MCF 10A (cell line): Measurements from ENCODE around the gene MAGEB3. TPM values are rescaled to one million over a fixed set of nuclear protein-coding genes. Genes with fewer than 3 reads are reported as not detected.

Experiments
- BruUV-seq: library from RNA; stranded (reverse); fragments of 400-500 nt; replicated peaks from 2 replicates; lab custom pipeline; 2021; lab: Mats Ljungman, UMichigan
- CTCF ChIA-PET: fragments of 300-600 bp; sonication (Branson Sonifier 250); formaldehyde crosslinking; extraction: SDS; loops from one replicate; lab custom pipeline; 2021; ENCODE audit warnings: antibody characterized with exemption, inconsistent platforms; lab: Yijun Ruan, JAX
- POLR2A ChIA-PET: fragments of 300-600, 350-650 bp; sonication (Branson Sonifier 250); formaldehyde crosslinking; extraction: SDS; loops from one replicate; lab custom pipeline; 2020; ENCODE audit warnings: antibody characterized with exemption, inconsistent platforms; lab: Yijun Ruan, JAX
- DNase-seq: peaks from one replicate; pipeline ENCODE4 v3.0.0-alpha.2; 2018; ENCODE audit not compliant: unreplicated experiment
- H3K27ac Mint-ChIP-seq: one replicate; pipeline ENCODE4 v1.8.0; 2022; ENCODE audit warnings: mild to moderate bottlenecking, low read depth, mixed read lengths; ENCODE audit not compliant: unreplicated experiment
- H3K27me3 Mint-ChIP-seq: one replicate; pipeline ENCODE4 v1.8.0; 2022; ENCODE audit warnings: mixed read lengths; ENCODE audit not compliant: insufficient read depth, unreplicated experiment
- H3K36me3 Mint-ChIP-seq: one replicate; pipeline ENCODE4 v1.8.0; 2022; ENCODE audit warnings: mild to moderate bottlenecking, moderate library complexity, mixed read lengths; ENCODE audit not compliant: insufficient read depth, unreplicated experiment
- H3K4me1 Mint-ChIP-seq: one replicate; pipeline ENCODE4 v1.8.0; 2022; ENCODE audit warnings: mixed read lengths; ENCODE audit not compliant: insufficient read depth, unreplicated experiment
- H3K4me3 Mint-ChIP-seq: one replicate; pipeline ENCODE4 v1.8.0; 2022; ENCODE audit warnings: mild to moderate bottlenecking, moderate library complexity, mixed read lengths; ENCODE audit not compliant: unreplicated experiment
- H3K9me3 Mint-ChIP-seq: one replicate; pipeline ENCODE4 v1.8.0; 2022; ENCODE audit warnings: mixed read lengths; ENCODE audit not compliant: unreplicated experiment
- intact Hi-C: fragments of 100-400 bp; cut with micrococcal nuclease; formaldehyde crosslinking; loops from 2 replicates; pipeline ENCODE4 v1.14.1; 2022
- total RNA-seq: library from RNA; stranded (reverse); gene quantifications from 2 replicates; pipeline ENCODE4 v1.2.3, GENCODE V29; 2022
- TF ChIP-seq, protein P1 (sequence below): fragments of 200-600 bp; IDR thresholded peaks from one replicate; pipeline ENCODE4 v1.8.0; 2022; ENCODE audit warnings: antibody characterized with exemption, mild to moderate bottlenecking; ENCODE audit not compliant: unreplicated experiment

MAGEB3 gene
- total RNA-seq, 1 experiment from 2014 or later, result not detected

- TF ChIP-seq, protein P1, sequence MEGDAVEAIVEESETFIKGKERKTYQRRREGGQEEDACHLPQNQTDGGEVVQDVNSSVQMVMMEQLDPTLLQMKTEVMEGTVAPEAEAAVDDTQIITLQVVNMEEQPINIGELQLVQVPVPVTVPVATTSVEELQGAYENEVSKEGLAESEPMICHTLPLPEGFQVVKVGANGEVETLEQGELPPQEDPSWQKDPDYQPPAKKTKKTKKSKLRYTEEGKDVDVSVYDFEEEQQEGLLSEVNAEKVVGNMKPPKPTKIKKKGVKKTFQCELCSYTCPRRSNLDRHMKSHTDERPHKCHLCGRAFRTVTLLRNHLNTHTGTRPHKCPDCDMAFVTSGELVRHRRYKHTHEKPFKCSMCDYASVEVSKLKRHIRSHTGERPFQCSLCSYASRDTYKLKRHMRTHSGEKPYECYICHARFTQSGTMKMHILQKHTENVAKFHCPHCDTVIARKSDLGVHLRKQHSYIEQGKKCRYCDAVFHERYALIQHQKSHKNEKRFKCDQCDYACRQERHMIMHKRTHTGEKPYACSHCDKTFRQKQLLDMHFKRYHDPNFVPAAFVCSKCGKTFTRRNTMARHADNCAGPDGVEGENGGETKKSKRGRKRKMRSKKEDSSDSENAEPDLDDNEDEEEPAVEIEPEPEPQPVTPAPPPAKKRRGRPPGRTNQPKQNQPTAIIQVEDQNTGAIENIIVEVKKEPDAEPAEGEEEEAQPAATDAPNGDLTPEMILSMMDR, result peak; percentile 28
- POLR2A ChIA-PET, result no interaction called here
- Mint-ChIP-seq H3K4me3 (no peak overlapping the region), H3K9me3 (no peaks in the 10 kb centered on the region), H3K27me3 (peaks cover 35% of the 10 kb centered on the region), H3K27ac (no peak overlapping the region), H3K4me1 (no peaks in the 10 kb centered on the region), H3K36me3 (no peaks in the 10 kb centered on the region)
- DNase-seq, result peak; percentile 26
- BruUV-seq, result no TSS peak
- intact Hi-C loops, result loop anchor here (1.0 kb wide), 1 partner anchor 54 kb away; no protein-coding TSS in a partner anchor
- CTCF ChIA-PET, result interaction anchor here (0.6 to 1.8 kb wide), 16 partner anchors 10 to 1482 kb away, joined by 3 to 9 read pairs (median 4); no protein-coding TSS in a partner anchor
These were observed 34.1 kb upstream of the MAGEB3 start for GRCh38 chrX:30196322-30196721.

DNA sequence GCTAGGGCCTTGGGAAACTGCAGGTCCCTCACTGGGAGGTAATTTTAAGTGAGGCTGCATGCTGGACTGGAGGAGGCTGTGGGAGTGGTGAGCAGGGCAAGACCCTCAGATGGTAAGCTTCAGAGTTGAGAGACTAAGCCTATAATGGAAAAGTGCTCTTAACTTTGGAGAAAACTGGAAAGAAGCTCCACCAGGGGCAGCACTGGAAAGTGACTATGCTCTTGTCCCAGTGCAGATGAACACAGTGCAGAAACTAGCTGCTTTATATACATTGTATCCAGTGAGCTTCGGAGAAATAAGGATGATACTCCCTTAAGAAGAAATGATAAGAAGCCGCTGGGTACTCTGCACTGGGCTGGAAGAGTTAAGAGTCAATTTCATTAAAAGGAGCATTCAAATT is 18.3 kb upstream of the MAGEB3 start:
- H3K36me3 Mint-ChIP-seq, result no peaks in the 10 kb centered on the region
- intact Hi-C loops, result no loop called here
- ChIA-PET POLR2A (interaction anchor here (0.6 kb wide), 1 partner anchor 40 kb away, joined by 3 read pairs; no protein-coding TSS in a partner anchor), CTCF (interaction anchor here (0.6 kb wide), 2 partner anchors 61 to 1902 kb away, joined by 3 to 4 read pairs; no protein-coding TSS in a partner anchor)
- peaks cover 47% of the 10 kb centered on the region for H3K27me3 Mint-ChIP-seq
- TF ChIP-seq, protein P1, result no peak
- no peak overlapping the region for H3K4me3 Mint-ChIP-seq
- no peaks in the 10 kb centered on the region for H3K9me3 Mint-ChIP-seq
- no peaks in the 10 kb centered on the region for H3K4me1 Mint-ChIP-seq
- peak; percentile 2 for DNase-seq
- H3K27ac Mint-ChIP-seq, result no peak overlapping the region
- no TSS peak for BruUV-seq

- intact Hi-C loops, result no loop called here
- no peaks in the 10 kb centered on the region for H3K9me3 Mint-ChIP-seq
- no peak within 1 kb of the TSS for H3K27ac Mint-ChIP-seq
- TF ChIP-seq, protein P1, result no peak
- peaks cover 33% of the 10 kb centered on the region for H3K27me3 Mint-ChIP-seq
- H3K4me3 Mint-ChIP-seq, result no peak within 1 kb of the TSS
- DNase-seq, result no peak
- H3K4me1 Mint-ChIP-seq, result no peaks in the 10 kb centered on the region
- H3K36me3 Mint-ChIP-seq, result no peaks in the 10 kb centered on the region
- ChIA-PET POLR2A (no interaction called here), CTCF (no interaction called here)
- no TSS peak for BruUV-seq
These were observed 15.1 kb upstream of the MAGEB3 start, which contains the start of gene MAGEB2 for GRCh38 chrX:30215357-30215843. Gene MAGEB2 (plus strand): TSS chrX:30215563. CDS start chrX:30218581, 3,018 bp downstream.

- TF ChIP-seq, protein P1, result no peak
- ChIA-PET CTCF (no interaction called here), POLR2A (no interaction called here)
- H3K4me3 Mint-ChIP-seq, result no peak overlapping the region
- H3K36me3 Mint-ChIP-seq, result no peaks in the 10 kb centered on the region
- DNase-seq, result no peak
- peaks cover 14% of the 10 kb centered on the region for H3K27me3 Mint-ChIP-seq
- BruUV-seq, result no TSS peak
- intact Hi-C loops, result no loop called here
- H3K27ac Mint-ChIP-seq, result no peak overlapping the region
- H3K9me3 Mint-ChIP-seq, result no peaks in the 10 kb centered on the region
- no peaks in the 10 kb centered on the region for H3K4me1 Mint-ChIP-seq
These were observed 13.0 kb upstream of the MAGEB3 start for GRCh38 chrX:30217465-30217864.
